Neuronal stem cell (in vitro differentiated cells): ENCODE results near the gene LPIN3.

Experiments used
- DNase-seq: peaks from one replicate; pipeline ENCODE4 v3.0.0-alpha.2; 2013; ENCODE audit warnings: low spot score
- H2AFZ ChIP-seq: one replicate; pipeline ENCODE4 v1.6.1; 2013; ENCODE audit warnings: mild to moderate bottlenecking, low read length, inconsistent platforms
- H2AK5ac ChIP-seq: 2 replicates; pipeline ENCODE4 v1.6.1; 2013; ENCODE audit warnings: low read depth, mild to moderate bottlenecking, inconsistent platforms, low read length, moderate library complexity, mixed read lengths
- H2BK120ac ChIP-seq: 2 replicates; pipeline ENCODE4 v1.6.1; 2013; ENCODE audit warnings: low read depth, mild to moderate bottlenecking, inconsistent platforms, low read length, moderate library complexity, mixed read lengths
- H2BK12ac ChIP-seq: one replicate; pipeline ENCODE4 v1.6.1; 2013; ENCODE audit warnings: low read length, inconsistent platforms
- H2BK15ac ChIP-seq: 2 replicates; pipeline ENCODE4 v1.6.1; 2013; ENCODE audit warnings: mild to moderate bottlenecking, low read length, inconsistent platforms, mixed read lengths
- H2BK5ac ChIP-seq: one replicate; pipeline ENCODE4 v1.6.1; 2013; ENCODE audit warnings: inconsistent platforms, mild to moderate bottlenecking, low read length, moderate library complexity
- H3K14ac ChIP-seq: one replicate; pipeline ENCODE4 v1.6.1; 2013; ENCODE audit warnings: low read length, inconsistent platforms
- H3K18ac ChIP-seq: 2 replicates; pipeline ENCODE4 v1.6.1; 2013; ENCODE audit warnings: low read length, inconsistent platforms
- H3K23ac ChIP-seq: 2 replicates; pipeline ENCODE4 v1.6.1; 2013; ENCODE audit warnings: low read depth, mild to moderate bottlenecking, mixed read lengths, low read length, inconsistent platforms; ENCODE audit not compliant: poor library complexity
- H3K27ac ChIP-seq: replicated peaks from 3 replicates; pipeline ENCODE4 v1.5.1; 2013; ENCODE audit warnings: low read length, inconsistent platforms
- H3K27me3 ChIP-seq, 3 experiments: 2 replicates each; pipeline ENCODE4 v1.6.1; 2013; ENCODE audit warnings: low read length in 3 of 3, mild to moderate bottlenecking in 2 of 3, inconsistent platforms in 1 of 3, low read depth in 1 of 3, mixed read lengths in 1 of 3, moderate library complexity in 1 of 3; ENCODE audit not compliant: control insufficient read depth in 3 of 3, insufficient read depth in 3 of 3
- H3K36me3 ChIP-seq, 2 donors: replicated peaks in 1 of 2; 2 replicates each; pipeline ENCODE4 v1.6.1; 2013; ENCODE audit warnings: low read length in 2 of 2; ENCODE audit not compliant: control insufficient read depth in 2 of 2, insufficient read depth in 2 of 2
- H3K4ac ChIP-seq: 2 replicates; pipeline ENCODE4 v1.6.1; 2013; ENCODE audit warnings: inconsistent platforms, mild to moderate bottlenecking, low read length, moderate library complexity
- H3K4me1 ChIP-seq, 2 donors: 1 replicate in 1 of 2; 2 replicates in 1 of 2; pipeline ENCODE4 v1.6.1; 2013; ENCODE audit warnings: low read length in 2 of 2, low read depth in 1 of 2; ENCODE audit not compliant: control insufficient read depth in 2 of 2, insufficient read depth in 1 of 2
- H3K4me2 ChIP-seq: one replicate; pipeline ENCODE4 v1.6.1; 2013; ENCODE audit warnings: mild to moderate bottlenecking, low read length, inconsistent platforms; ENCODE audit not compliant: insufficient read depth, poor library complexity, severe bottlenecking
- H3K4me3 ChIP-seq, 2 donors: 2 replicates each; pipeline ENCODE4 v1.5.1; 2013; ENCODE audit warnings: low read length in 2 of 2, mild to moderate bottlenecking in 2 of 2, inconsistent platforms in 1 of 2, moderate library complexity in 1 of 2
- H3K79me1 ChIP-seq: one replicate; pipeline ENCODE4 v1.6.1; 2013; ENCODE audit warnings: low read depth, mild to moderate bottlenecking, inconsistent platforms, low read length, moderate library complexity
- H3K9ac ChIP-seq: one replicate; pipeline ENCODE4 v1.6.1; 2013; ENCODE audit warnings: mild to moderate bottlenecking, low read depth, low read length, inconsistent platforms; ENCODE audit not compliant: poor library complexity
- H3K9me3 ChIP-seq, 2 donors: replicated peaks in 1 of 2; 2 replicates each; pipeline versions ENCODE3 to v1.6.1; 2013; ENCODE audit warnings: low read length in 2 of 2, mild to moderate bottlenecking in 2 of 2, inconsistent platforms in 1 of 2, low read depth in 1 of 2, mixed read lengths in 1 of 2, moderate library complexity in 1 of 2; ENCODE audit not compliant: control insufficient read depth in 2 of 2, insufficient read depth in 1 of 2
- H4K8ac ChIP-seq: one replicate; pipeline ENCODE4 v1.6.1; 2013; ENCODE audit warnings: low read depth, mild to moderate bottlenecking, inconsistent platforms, low read length, moderate library complexity
- H4K91ac ChIP-seq: one replicate; pipeline ENCODE4 v1.6.1; 2013; ENCODE audit warnings: low read length, low read depth, mild to moderate bottlenecking, inconsistent platforms; ENCODE audit not compliant: poor library complexity
- WGBS, 2 donors: extraction: QIAGEN DNeasy Blood & Tissue Kit; methylation state at CpG; one replicate each; pipeline ENCODE4 v1.1.7; 2013; ENCODE audit warnings: missing lambda C conversion rate in 2 of 2, mixed read lengths in 1 of 2; ENCODE audit not compliant: insufficient read length in 2 of 2, insufficient replicate concordance in 1 of 2; ENCODE audit errors: extremely low coverage in 2 of 2; 5-methylcytosine and 5-hydroxymethylcytosine counted together

The LPIN3 gene

GRCh38 chr20:41358717-41359116, 18.1 kb downstream of the LPIN3 start:
- no peak overlapping the region for H4K91ac ChIP-seq
- H3K4ac ChIP-seq = no peak overlapping the region
- no peak overlapping the region for H3K4me2 ChIP-seq
- H3K9me3 ChIP-seq = peaks cover 0 to 2% of the 10 kb centered on the region in 2 donors
- no peak overlapping the region for H3K14ac ChIP-seq
- no peak overlapping the region for H2BK5ac ChIP-seq
- peaks cover 4 to 5% of the 10 kb centered on the region in 2 donors for H3K36me3 ChIP-seq
- no peaks in the 10 kb centered on the region for H3K79me1 ChIP-seq
- no peak overlapping the region for H4K8ac ChIP-seq
- H3K4me3 ChIP-seq = no peak overlapping the region
- WGBS, 2 donors = no CpG with 5 or more reads among the region's 7 CpGs
- no peak overlapping the region for H3K27ac ChIP-seq
- no peak overlapping the region for H2BK120ac ChIP-seq
- no peak overlapping the region for H2AK5ac ChIP-seq
- no peak overlapping the region for H3K9ac ChIP-seq
- no peaks in the 10 kb centered on the region for H3K27me3 ChIP-seq
- H2AFZ ChIP-seq = no peak overlapping the region
- peak overlapping the region; percentile 23 for H3K18ac ChIP-seq
- H3K23ac ChIP-seq = peak overlapping the region; percentile 5
- H2BK15ac ChIP-seq = no peak overlapping the region
- H3K4me1 ChIP-seq = no peaks in the 10 kb centered on the region
- H2BK12ac ChIP-seq = no peak overlapping the region
- DNase-seq = no peak

GRCh38 chr20:41359541-41360011, 19.0 kb downstream of the LPIN3 start:
- H3K9ac ChIP-seq = no peak overlapping the region
- no peak for DNase-seq
- H4K8ac ChIP-seq = no peak overlapping the region
- H3K36me3 ChIP-seq = peaks cover 4 to 5% of the 10 kb centered on the region in 2 donors
- H2BK15ac ChIP-seq = no peak overlapping the region
- H3K4ac ChIP-seq = no peak overlapping the region
- no peak overlapping the region for H3K27ac ChIP-seq
- WGBS, 2 donors = no CpG with 5 or more reads among the region's 9 CpGs
- H3K4me2 ChIP-seq = no peak overlapping the region
- H3K79me1 ChIP-seq = peaks cover 2% of the 10 kb centered on the region
- H2AFZ ChIP-seq = no peak overlapping the region
- H2BK12ac ChIP-seq = no peak overlapping the region
- no peak overlapping the region for H4K91ac ChIP-seq
- H2BK120ac ChIP-seq = no peak overlapping the region
- no peak overlapping the region for H2AK5ac ChIP-seq
- no peaks in the 10 kb centered on the region for H3K4me1 ChIP-seq
- H3K23ac ChIP-seq = no peak overlapping the region
- H3K4me3 ChIP-seq = no peak overlapping the region
- H3K14ac ChIP-seq = no peak overlapping the region
- peaks cover 0 to 2% of the 10 kb centered on the region in 2 donors for H3K9me3 ChIP-seq
- H3K27me3 ChIP-seq = peaks cover 0 to 7% (median 0%) of the 10 kb centered on the region in 3 experiments
- H2BK5ac ChIP-seq = no peak overlapping the region
- no peak overlapping the region for H3K18ac ChIP-seq

GRCh38 chr20:41360831-41361756, 20.5 kb downstream of the LPIN3 start:
- Histone ChIP-seq H3K4ac (no peak overlapping the region), H3K23ac (peak overlapping the region; percentile 94), H3K9ac (no peak overlapping the region), H3K4me2 (no peak overlapping the region), H3K18ac (peak overlapping the region; percentile 68), H2BK15ac (no peak overlapping the region), H3K4me3 (peak overlapping the region in 1 of 2 donors; percentile 36), H2AK5ac (peak overlapping the region; percentile 11), H2AFZ (no peak overlapping the region), H3K79me1 (peaks cover 3% of the 10 kb centered on the region), H2BK12ac (no peak overlapping the region), H3K4me1 (no peaks in the 10 kb centered on the region), H3K9me3 (peaks cover 0 to 2% of the 10 kb centered on the region in 2 donors), H3K36me3 (peaks cover 4 to 5% of the 10 kb centered on the region in 2 donors), H3K27ac (no peak overlapping the region), H2BK5ac (no peak overlapping the region), H2BK120ac (no peak overlapping the region), H3K27me3 (peaks cover 3 to 22% (median 14%) of the 10 kb centered on the region in 3 experiments), H4K8ac (peak overlapping the region; percentile 72), H4K91ac (no peak overlapping the region), H3K14ac (peak overlapping the region; percentile 47)
- no CpG with 5 or more reads among the region's 22 CpGs for WGBS, 2 donors
- no peak for DNase-seq
